Suppressor macrophage (primary cell): Measurements from ENCODE around the gene KLHL10.
"Not testable (repeated sequence)": the region's sequence is repeated elsewhere in the genome, so short reads cannot be mapped to it uniquely, and the experiment has no call there.

ENCODE experiments used
- DNase-seq, 4 experiments: peaks; one replicate each; pipeline ENCODE4 v3.0.0-alpha.2; 2020 to 2022

Gene KLHL10

GRCh38 chr17:41813152-41813680 is 24.4 kb upstream of the KLHL10 start:
- no peak for DNase-seq

GRCh38 chr17:41813699-41814124 is 23.9 kb upstream of the KLHL10 start:
- DNase-seq: no peak

- DNase-seq: no peak
Observed at GRCh38 chr17:41814195-41814594, 23.4 kb upstream of the KLHL10 start.

GRCh38 chr17:41816637-41817320 is 20.8 kb upstream of the KLHL10 start:
- no peak for DNase-seq

GRCh38 chr17:41818024-41818423 is 19.6 kb upstream of the KLHL10 start:
- no peak for DNase-seq

GRCh38 chr17:41821776-41822175 is 15.8 kb upstream of the KLHL10 start:
- DNase-seq: no peak

GRCh38 chr17:41822216-41823140 is 15.1 kb upstream of the KLHL10 start:
- no peak for DNase-seq

GRCh38 chr17:41823141-41823524 is 14.5 kb upstream of the KLHL10 start:
- DNase-seq: no peak

GRCh38 chr17:41823580-41823979 is 14.0 kb upstream of the KLHL10 start:
- DNase-seq: no peak

GRCh38 chr17:41824086-41824485 is 13.5 kb upstream of the KLHL10 start:
- no peak for DNase-seq

GRCh38 chr17:41825175-41825845 is 12.3 kb upstream of the KLHL10 start:
- no peak for DNase-seq

GRCh38 chr17:41829961-41830360 is 7.7 kb upstream of the KLHL10 start:
- not testable (repeated sequence) for DNase-seq

- DNase-seq: peak in 3 of 4 experiments; percentile 43 to 52 (median 43)
Observed at GRCh38 chr17:41835214-41835799, 2.3 kb upstream of the KLHL10 start.

- DNase-seq: peak in 3 of 4 experiments; percentile 14 to 75 (median 72)
Observed at GRCh38 chr17:41835800-41836549, 1.6 kb upstream of the KLHL10 start, which contains the start of gene NT5C3B. TSS of gene NT5C3B (minus strand) at chr17:41836232. CDS start at chr17:41836193, 39 bp downstream.

- DNase-seq: no peak
Observed at GRCh38 chr17:41836550-41837196, 952 bp upstream of the KLHL10 start.

GRCh38 chr17:41839448-41839847 is 1.8 kb downstream of the KLHL10 start:
- not testable (repeated sequence) for DNase-seq

- not testable (repeated sequence) for DNase-seq
Observed at GRCh38 chr17:41840781-41841180, 3.2 kb downstream of the KLHL10 start.

- DNase-seq: no peak
Observed at GRCh38 chr17:41844971-41845370, 7.3 kb downstream of the KLHL10 start.

- no peak for DNase-seq
Observed at GRCh38 chr17:41848788-41849187, 11.2 kb downstream of the KLHL10 start.

- no peak for DNase-seq
Observed at GRCh38 chr17:41849251-41849990, 11.8 kb downstream of the KLHL10 start.
